ENCODE data around the gene IPO13.

IPO13 gene

DNA sequence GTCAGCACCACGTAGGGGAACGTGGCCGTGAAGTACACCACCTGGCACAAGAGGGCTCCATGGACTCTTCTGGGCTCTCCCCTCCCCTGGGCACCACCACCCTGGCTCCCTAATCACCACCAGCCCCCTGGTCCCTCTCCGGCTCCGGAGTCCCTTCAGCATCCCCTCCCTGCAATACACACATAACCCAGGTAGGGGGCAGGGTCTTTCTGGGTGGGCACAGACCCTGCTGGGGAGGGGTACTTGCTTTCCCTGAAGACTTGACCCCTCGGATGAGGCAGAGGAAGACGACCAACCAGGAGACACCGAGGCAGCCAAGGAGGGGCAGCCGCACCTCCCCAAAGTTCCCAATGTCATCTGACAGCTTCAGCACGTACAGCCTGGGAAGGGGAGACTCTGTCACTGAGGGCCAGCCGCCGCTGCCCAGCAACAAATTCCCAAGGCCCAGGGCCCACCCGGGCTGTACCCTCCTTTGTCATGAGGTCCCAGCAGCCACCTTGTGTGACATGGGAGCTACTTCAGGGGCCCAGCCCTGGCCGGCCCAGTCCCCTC, 55.9 kb downstream of the IPO13 start:
- no peak for DNase-seq (ENCODE audit: low read depth in 3 of 3, low spot score in 1 of 3)

DNA sequence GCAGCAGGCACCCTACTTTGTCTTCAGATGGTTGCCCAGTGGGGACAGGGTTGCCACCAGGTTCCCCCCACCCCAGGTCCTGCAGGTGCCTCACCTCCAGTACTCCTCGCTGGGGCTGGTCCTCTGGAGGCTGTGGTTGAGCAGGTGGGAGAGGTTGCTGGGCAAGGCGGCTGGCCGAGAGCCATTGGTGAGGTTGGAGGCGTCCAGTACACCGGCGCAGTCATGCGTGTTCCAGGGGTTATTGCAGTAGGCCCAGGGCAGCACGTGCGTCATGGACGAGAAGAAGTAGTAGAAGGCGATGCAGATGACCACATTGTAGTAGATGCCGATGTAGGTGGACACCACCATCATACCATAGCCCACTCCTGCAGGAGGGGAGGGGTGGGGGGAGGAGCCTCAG, 61.5 kb downstream of the IPO13 start:
- no peak for DNase-seq (ENCODE audit: low read depth in 3 of 3, low spot score in 1 of 3)

DNA sequence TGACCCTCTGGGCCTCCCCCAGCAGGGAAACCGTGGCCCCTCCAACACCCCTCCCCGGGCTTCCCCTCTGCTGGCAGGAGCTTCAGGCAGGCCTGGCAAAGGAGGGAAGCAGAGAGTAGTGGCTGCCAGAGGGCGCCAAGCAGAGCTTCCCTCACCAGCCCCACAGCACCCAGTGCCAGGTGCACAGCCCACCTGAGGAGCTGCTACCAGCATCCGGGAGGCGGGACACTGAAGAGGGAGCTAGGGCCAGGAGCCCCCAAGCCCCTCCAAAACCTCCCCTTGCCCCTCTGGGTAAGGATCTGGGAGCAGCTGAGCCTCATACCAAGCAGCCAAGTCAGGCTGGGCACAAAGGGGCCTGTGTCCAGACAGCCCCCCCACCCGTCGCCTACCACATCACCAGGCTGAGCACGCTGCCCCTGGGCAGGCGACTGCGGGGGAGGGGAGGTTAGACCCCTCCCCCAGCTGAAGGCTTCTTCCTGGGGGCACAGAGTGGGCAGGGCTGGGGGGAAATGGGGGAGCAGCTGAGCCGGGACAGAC, 64.3 kb downstream of the IPO13 start:
- DNase-seq (ENCODE audit: low read depth in 3 of 3, low spot score in 1 of 3) = no peak

- DNase-seq (ENCODE audit: low read depth in 3 of 3, low spot score in 1 of 3) = no peak
Observed at GRCh38 chr1:44012404-44012803, 65.7 kb downstream of the IPO13 start.

GRCh38 chr1:44012941-44013609, 66.3 kb downstream of the IPO13 start:
- no peak for DNase-seq (ENCODE audit: low read depth in 3 of 3, low spot score in 1 of 3)

DNA sequence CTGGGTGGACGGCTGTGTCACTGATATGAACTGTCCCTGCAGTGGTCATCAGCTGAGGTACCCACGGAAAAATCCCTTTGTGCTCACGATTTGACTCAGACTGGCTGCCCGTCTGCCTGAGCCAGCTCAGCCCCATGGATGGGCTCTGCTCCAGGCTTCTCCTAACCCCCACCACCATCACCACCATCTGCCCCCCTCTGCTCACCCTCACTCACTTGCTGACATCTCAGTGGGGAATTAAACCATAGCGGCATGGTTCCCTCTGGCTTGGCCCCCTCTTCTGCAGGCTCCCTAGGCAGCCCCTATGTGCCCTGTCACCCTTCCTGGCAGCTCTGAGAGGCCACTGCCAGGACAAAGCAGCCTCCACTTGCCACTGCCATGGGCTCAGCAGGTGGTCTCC, 67.2 kb downstream of the IPO13 start:
- no peak for DNase-seq (ENCODE audit: low read depth in 3 of 3, low spot score in 1 of 3)

DNA sequence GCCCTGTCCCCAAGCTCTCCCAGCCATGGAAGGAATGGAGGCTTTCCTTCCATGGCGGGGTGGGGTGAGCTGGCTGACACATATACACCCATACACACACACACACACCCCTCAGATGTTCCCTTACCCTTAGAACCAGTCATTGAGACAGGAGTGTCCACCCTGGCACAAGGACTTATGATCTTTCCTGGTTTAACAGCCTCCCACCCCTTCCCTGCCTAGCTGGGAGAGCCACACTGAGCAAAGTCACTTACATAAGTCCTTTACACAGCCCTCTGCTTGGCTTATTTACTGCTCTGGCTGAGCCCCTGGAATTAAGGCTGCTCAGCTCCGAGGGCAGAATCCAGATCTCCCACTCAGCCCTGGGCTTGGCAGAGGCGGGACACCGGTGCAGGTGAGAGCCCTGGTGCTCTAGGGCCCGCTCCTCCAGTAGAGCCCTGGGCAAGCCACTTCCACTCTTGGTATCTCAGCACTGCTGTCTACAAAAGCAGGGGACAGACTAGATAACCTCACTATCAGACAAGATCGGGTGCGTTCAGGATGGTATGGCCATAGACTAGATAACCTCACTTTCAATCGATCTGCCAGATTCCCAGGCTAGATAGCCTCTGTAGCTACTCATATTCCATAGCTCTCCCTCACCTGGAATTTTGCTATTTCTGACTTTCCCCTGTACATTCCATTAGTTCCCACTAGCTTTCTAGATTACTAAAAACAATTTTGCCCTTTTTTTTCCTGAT, 67.8 kb downstream of the IPO13 start:
- DNase-seq (ENCODE audit: low read depth in 3 of 3, low spot score in 1 of 3) = no peak

- no peak for DNase-seq (ENCODE audit: low read depth in 3 of 3, low spot score in 1 of 3)
Observed at GRCh38 chr1:44015206-44015605, 68.5 kb downstream of the IPO13 start.

GRCh38 chr1:44016041-44016889, 69.5 kb downstream of the IPO13 start:
- no peak for DNase-seq (ENCODE audit: low read depth in 3 of 3, low spot score in 1 of 3)

GRCh38 chr1:44016890-44017400, 70.2 kb downstream of the IPO13 start:
- DNase-seq (ENCODE audit: low read depth in 3 of 3, low spot score in 1 of 3) = no peak

Data from stimulated activated CD4-positive, alpha-beta T cell treated with anti-CD3 and anti-CD28 coated beads, TNF-alpha, amount 100 ng/mL, for 1 hour (primary cell).